H1 (cell line): ENCODE results near the gene GALNTL6. TPM values are rescaled to one million over a fixed set of nuclear protein-coding genes. Genes with fewer than 3 reads are reported as not detected.
A peak's percentile ranks its signal among the peaks of the same experiment; 100 is the strongest.

Experiments
- CTCF ChIA-PET: fragments of 300-600 bp; sonication (Branson Sonifier 250); formaldehyde crosslinking; loops from one replicate; lab custom pipeline; 2021; ENCODE audit not compliant: partially characterized antibody; lab: Charles Lee
- POLR2A ChIA-PET: fragments of 300-600 bp; sonication (Branson Sonifier 250); formaldehyde crosslinking; loops from one replicate; lab custom pipeline; 2021; ENCODE audit warnings: inconsistent platforms; ENCODE audit not compliant: partially characterized antibody; lab: Charles Lee
- DNase-seq, 2 experiments: peaks; one replicate each; pipeline versions ENCODE4 v3.0.0 to v3.0.0-alpha.2; 2010 to 2022; ENCODE audit warnings: low spot score in 2 of 2, low read depth in 1 of 2, mixed read lengths in 1 of 2
- FAIRE-seq: peaks from 2 replicates; lab custom pipeline; 2011; peaks lifted over from hg19 to GRCh38; lab: Jason Lieb, UNC
- H2AFZ ChIP-seq: 2 replicates; pipeline ENCODE4 v1.8.1; 2012; ENCODE audit warnings: low read length, inconsistent platforms
- H2AK5ac ChIP-seq: 2 replicates; pipeline ENCODE4 v1.6.1; 2013; ENCODE audit warnings: low read depth, low read length
- H2BK120ac ChIP-seq: replicated peaks from 2 replicates; pipeline ENCODE3; 2013; ENCODE audit warnings: low read depth, low read length, inconsistent platforms
- H2BK12ac ChIP-seq: 2 replicates; pipeline ENCODE4 v1.6.1; 2013; ENCODE audit warnings: low read depth, low read length
- H2BK15ac ChIP-seq: 2 replicates; pipeline ENCODE4 v1.6.1; 2013; ENCODE audit warnings: low read length
- H2BK20ac ChIP-seq: 2 replicates; pipeline ENCODE4 v1.6.1; 2013; ENCODE audit warnings: low read length
- H2BK5ac ChIP-seq: 2 replicates; pipeline ENCODE4 v1.6.1; 2013; ENCODE audit warnings: low read depth, low read length
- H3K14ac ChIP-seq: 2 replicates; pipeline ENCODE4 v1.6.1; 2013; ENCODE audit warnings: inconsistent platforms; ENCODE audit not compliant: insufficient read length
- H3K18ac ChIP-seq: 2 replicates; pipeline ENCODE4 v1.6.1; 2013; ENCODE audit warnings: low read length; ENCODE audit errors: extremely low read depth
- H3K23ac ChIP-seq: 2 replicates; pipeline ENCODE4 v1.6.1; 2013; ENCODE audit warnings: inconsistent platforms; ENCODE audit not compliant: insufficient read length
- H3K23me2 ChIP-seq: 2 replicates; pipeline ENCODE4 v1.6.1; 2013; ENCODE audit warnings: low read depth, low read length
- H3K27ac ChIP-seq: 2 replicates; pipeline ENCODE4 v1.6.1; 2011; ENCODE audit warnings: low read depth, low read length, inconsistent platforms
- H3K27me3 ChIP-seq, 4 experiments: replicated peaks in 1 of 4; 1 replicate in 1 of 4; 2 replicates in 3 of 4; pipeline versions ENCODE4 v1.6.1 to v1.8.1; 2011 to 2013; ENCODE audit warnings: low read length in 3 of 4, mild to moderate bottlenecking in 3 of 4, inconsistent platforms in 2 of 4, mixed read lengths in 2 of 4, moderate library complexity in 1 of 4; ENCODE audit not compliant: control insufficient read depth in 3 of 4, insufficient read depth in 3 of 4; ENCODE audit errors: extremely low read depth in 1 of 4
- H3K36me3 ChIP-seq, 4 experiments: 2 replicates each; pipeline versions ENCODE4 v1.6.1 to v1.8.1; 2011 to 2013; ENCODE audit warnings: mild to moderate bottlenecking in 4 of 4, low read length in 3 of 4, moderate library complexity in 2 of 4, control low read depth in 1 of 4, inconsistent platforms in 1 of 4; ENCODE audit not compliant: insufficient read depth in 4 of 4, control insufficient read depth in 2 of 4
- H3K4ac ChIP-seq: replicated peaks from 2 replicates; pipeline ENCODE3; 2013; ENCODE audit warnings: low read length, low read depth, mixed read lengths, inconsistent platforms; ENCODE audit not compliant: insufficient read length
- H3K4me1 ChIP-seq, 4 experiments: replicated peaks in 1 of 4; 1 replicate in 1 of 4; 2 replicates in 3 of 4; pipeline versions ENCODE4 v1.6.1 to v1.8.1; 2011 to 2013; ENCODE audit warnings: low read length in 3 of 4, inconsistent platforms in 2 of 4, mixed read lengths in 1 of 4; ENCODE audit not compliant: insufficient read depth in 4 of 4, control insufficient read depth in 3 of 4
- H3K4me2 ChIP-seq, 2 experiments: 2 replicates each; pipeline versions ENCODE4 v1.6.1 to v1.8.1; 2011 to 2013; ENCODE audit warnings: low read depth in 2 of 2, low read length in 2 of 2, control low read depth in 1 of 2, inconsistent platforms in 1 of 2, mild to moderate bottlenecking in 1 of 2; ENCODE audit not compliant: insufficient read depth in 1 of 2
- H3K4me3 ChIP-seq, 4 experiments: fragments of 200-600, 300-600 bp in 1 of 4; sonication (generic), shearing (Covaris generic), sonication (Bioruptor Twin) in 1 of 4; 2 replicates each; pipeline versions ENCODE4 v1.5.1 to v1.8.1; 2011 to 2016; ENCODE audit warnings: low read length in 4 of 4, low read depth in 3 of 4, control low read depth in 2 of 4, inconsistent platforms in 2 of 4, mild to moderate bottlenecking in 2 of 4, mixed read lengths in 1 of 4, moderate library complexity in 1 of 4; ENCODE audit not compliant: insufficient read depth in 2 of 4; ENCODE audit errors: extremely low read depth in 1 of 4
- H3K56ac ChIP-seq: replicated peaks from 2 replicates; pipeline ENCODE3; 2013; ENCODE audit warnings: low read depth, mild to moderate bottlenecking, mixed read lengths, low read length, inconsistent platforms; ENCODE audit not compliant: insufficient read length
- H3K79me1 ChIP-seq: 2 replicates; pipeline ENCODE4 v1.6.1; 2013; ENCODE audit warnings: low read depth, low read length, control low read depth
- H3K79me2 ChIP-seq, 2 experiments: 2 replicates each; pipeline versions ENCODE4 v1.6.1 to v1.8.1; 2012 to 2013; ENCODE audit warnings: low read length in 2 of 2, mild to moderate bottlenecking in 2 of 2, inconsistent platforms in 1 of 2; ENCODE audit not compliant: insufficient read depth in 2 of 2, control insufficient read depth in 1 of 2
- H3K9ac ChIP-seq, 4 experiments: replicated peaks in 1 of 4; 1 replicate in 1 of 4; 2 replicates in 3 of 4; pipeline versions ENCODE4 v1.6.1 to v1.8.1; 2011 to 2013; ENCODE audit warnings: low read depth in 3 of 4, low read length in 3 of 4, control low read depth in 2 of 4, mild to moderate bottlenecking in 2 of 4, moderate library complexity in 2 of 4, inconsistent platforms in 1 of 4; ENCODE audit errors: extremely low read depth in 1 of 4
- H3K9me3 ChIP-seq, 2 experiments: 2 replicates each; pipeline versions ENCODE4 v1.6.1 to v1.8.1; 2012 to 2013; ENCODE audit warnings: mild to moderate bottlenecking in 2 of 2, moderate library complexity in 2 of 2, control low read depth in 1 of 2, inconsistent platforms in 1 of 2, low read depth in 1 of 2, low read length in 1 of 2, mixed read lengths in 1 of 2; ENCODE audit not compliant: insufficient read depth in 2 of 2
- H4K20me1 ChIP-seq, 2 experiments: replicated peaks in 1 of 2; 2 replicates each; pipeline versions ENCODE3 to v1.8.1; 2011 to 2013; ENCODE audit warnings: inconsistent platforms in 2 of 2, low read length in 2 of 2, mild to moderate bottlenecking in 1 of 2; ENCODE audit not compliant: insufficient read depth in 2 of 2, control insufficient read depth in 1 of 2
- H4K5ac ChIP-seq: 2 replicates; pipeline ENCODE4 v1.6.1; 2013; ENCODE audit warnings: low read length, low read depth, mixed read lengths, inconsistent platforms; ENCODE audit not compliant: insufficient read length
- H4K8ac ChIP-seq: 2 replicates; pipeline ENCODE4 v1.8.0; 2013; ENCODE audit warnings: mild to moderate bottlenecking, moderate library complexity, low read length, inconsistent platforms; ENCODE audit not compliant: insufficient read depth; ENCODE audit errors: extremely low read depth
- H4K91ac ChIP-seq: replicated peaks from 2 replicates; pipeline ENCODE3; 2013; ENCODE audit warnings: low read length, mixed read lengths, inconsistent platforms; ENCODE audit not compliant: insufficient read length
- KDM4A ChIP-seq: IDR thresholded peaks from one replicate; pipeline ENCODE4 v1.7.1; 2012; ENCODE audit warnings: low read depth, mild to moderate bottlenecking, moderate library complexity, low read length, inconsistent platforms; ENCODE audit not compliant: severe bottlenecking
- WGBS, 2 experiments: shearing (Covaris generic) in 1 of 2; methylation state at CpG; one replicate each; pipeline versions ENCODE4 v1.1.6 to v1.1.7; 2013 to 2015; ENCODE audit warnings: low lambda C conversion rate in 2 of 2, mixed read lengths in 2 of 2, inconsistent platforms in 1 of 2, low coverage in 1 of 2, missing lambda C conversion rate in 1 of 2; ENCODE audit not compliant: insufficient replicate concordance in 2 of 2, insufficient coverage in 1 of 2, insufficient read length in 1 of 2; ENCODE audit errors: extremely low coverage in 1 of 2, missing lambda C conversion rate in 1 of 2; 5-methylcytosine and 5-hydroxymethylcytosine counted together
- polyA plus RNA-seq, 7 experiments: library from polyadenylated mRNA; depleted of rRNA in 3 of 7; stranded (reverse) in 5 of 7; unstranded in 2 of 7; fragments of >200 nt in 5 of 7; fragments of 200-250 nt in 2 of 7; gene quantifications; 1 replicate in 5 of 7; 2 replicates in 1 of 7; 4 replicates in 1 of 7; pipeline versions ENCODE4 v1.2.1 to v1.2.3, GENCODE V29; 2011 to 2013; ENCODE audit warnings: missing spikeins in 2 of 7, mixed read lengths in 2 of 7
- total RNA-seq: library from RNA; stranded (reverse); fragmentation: NEBNext Ultra II Directional; extraction: Animal tissue kit (Norgen Biotek cat#: 25700); gene quantifications from 2 replicates; pipeline ENCODE4 v1.2.1, GENCODE V29; 2021

Gene GALNTL6
- total and polyA plus RNA-seq, 2 of the 8 experiments (the other 6 are each of a cell fraction or from before 2014, with no cell fraction given): 0.03 to 0.32 TPM

DNA sequence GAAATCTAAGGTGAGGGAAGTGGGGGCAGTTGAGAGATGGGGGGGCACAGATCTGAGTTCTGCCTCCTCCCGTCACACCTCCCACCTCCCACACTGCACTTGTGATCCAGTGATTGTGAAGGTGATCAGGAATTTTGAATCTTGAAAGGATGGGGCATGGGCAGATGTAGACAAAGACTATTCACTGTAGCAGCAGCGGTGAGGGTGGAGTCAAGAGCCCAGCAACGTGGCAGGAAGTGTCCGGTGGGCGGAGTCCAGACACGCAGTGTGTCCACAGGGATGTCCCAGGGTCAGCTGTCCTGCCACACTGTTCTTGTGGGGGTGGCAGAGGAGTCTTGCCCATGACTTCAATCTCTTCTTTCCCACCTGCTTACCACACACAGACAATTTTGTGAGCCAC is 1024.9 kb downstream of the GALNTL6 start:
- Histone ChIP-seq H3K27me3 (no peaks in the 10 kb centered on the region), H3K4ac (no peak overlapping the region), H4K8ac (no peak overlapping the region), H3K27ac (no peak overlapping the region), H4K20me1 (no peaks in the 10 kb centered on the region), H3K36me3 (no peaks in the 10 kb centered on the region), H3K79me2 (no peaks in the 10 kb centered on the region), H2BK120ac (no peak overlapping the region), H3K4me2 (no peak overlapping the region), H2BK12ac (no peak overlapping the region; the same call in 1 of the 2 replicates), H3K56ac (no peak overlapping the region), H2BK5ac (no peak overlapping the region; the same call in 1 of the 2 replicates), H4K91ac (no peak overlapping the region), H3K18ac (no peak overlapping the region), H2BK20ac (no peak overlapping the region), H3K4me3 (no peak overlapping the region), H3K9ac (peak overlapping the region in 1 of 4 experiments; percentile 24; a peak in 2 of 7 replicates), H3K23ac (no peak overlapping the region), H3K9me3 (no peaks in the 10 kb centered on the region), H3K79me1 (no peaks in the 10 kb centered on the region), H2BK15ac (no peak overlapping the region), H3K4me1 (peaks cover 0 to 3% (median 1%) of the 10 kb centered on the region in 4 experiments; a peak in 1 of 7 replicates), H3K14ac (no peak overlapping the region), H2AFZ (peak overlapping the region; percentile 87; the same call in 1 of the 2 replicates), H3K23me2 (no peaks in the 10 kb centered on the region), H2AK5ac (no peak overlapping the region), H4K5ac (no peak overlapping the region)
- FAIRE-seq: no peak
- ChIA-PET CTCF (no interaction called here), POLR2A (no interaction called here)
- TF ChIP-seq KDM4A: no peak
- WGBS, 2 experiments: 80% methylated on average over 6 of the region's 6 CpGs; no CpG with 5 or more reads in 1 of the 2 experiments
- no peak for DNase-seq
